OCI-LY7 (cell line): ENCODE results near the gene SPPL3. TPM values are rescaled to one million over a fixed set of nuclear protein-coding genes. Genes with fewer than 3 reads are reported as not detected.

Source experiments
- BruUV-seq: library from RNA; stranded (reverse); fragments of 400-500 nt; replicated peaks from 2 replicates; lab custom pipeline; 2021; lab: Mats Ljungman, UMichigan
- CTCF ChIA-PET: fragments of 300-600 bp; sonication (Branson Sonifier 250); formaldehyde crosslinking; loops from one replicate; lab custom pipeline; 2022; ENCODE audit warnings: antibody characterized with exemption; ENCODE audit not compliant: unreplicated experiment; lab: Charles Lee
- POLR2A ChIA-PET: fragments of 300-600 bp; sonication (Branson Sonifier 250); formaldehyde crosslinking; loops from one replicate; lab custom pipeline; 2022; ENCODE audit warnings: antibody characterized with exemption; lab: Charles Lee
- DNase-seq: peaks from one replicate; pipeline ENCODE4 v3.0.0-alpha.2; 2015; ENCODE audit warnings: low spot score
- H2AFZ ChIP-seq: fragments of 200-600 bp; sonication (generic), shearing (Covaris generic); 2 replicates; pipeline ENCODE4 v1.6.1; 2014; ENCODE audit warnings: mild to moderate bottlenecking, antibody characterized with exemption, low read length, moderate library complexity
- H3K27ac ChIP-seq: fragments of 200-600 bp; sonication (generic); 2 replicates; pipeline ENCODE4 v1.5.1; 2014; ENCODE audit warnings: mixed run types, low read depth, mild to moderate bottlenecking, moderate library complexity, low read length, inconsistent platforms; ENCODE audit not compliant: poor library complexity, severe bottlenecking
- H3K36me3 ChIP-seq: fragments of 200-600 bp; sonication (generic); 2 replicates; pipeline ENCODE4 v1.6.1; 2014; ENCODE audit warnings: mild to moderate bottlenecking, antibody characterized with exemption, low read length, moderate library complexity, mixed read lengths; ENCODE audit not compliant: insufficient read depth
- H3K4me1 ChIP-seq: fragments of 200-600 bp; sonication (generic); 2 replicates; pipeline ENCODE4 v1.5.1; 2014; ENCODE audit warnings: mild to moderate bottlenecking, low read length; ENCODE audit not compliant: insufficient read depth, poor library complexity, severe bottlenecking
- H3K4me2 ChIP-seq: fragments of 200-600 bp; sonication (generic); 2 replicates; pipeline ENCODE4 v1.6.1; 2014; ENCODE audit warnings: mild to moderate bottlenecking, low read length
- H3K4me3 ChIP-seq: fragments of 200-600 bp; sonication (generic); 2 replicates; pipeline ENCODE4 v1.5.1; 2014; ENCODE audit warnings: mild to moderate bottlenecking, low read depth, low read length; ENCODE audit not compliant: poor library complexity, severe bottlenecking
- H3K79me2 ChIP-seq: fragments of 200-600 bp; sonication (generic); 2 replicates; pipeline ENCODE4 v1.6.1; 2016; ENCODE audit warnings: low read depth, mild to moderate bottlenecking, low read length, moderate library complexity, mixed read lengths; ENCODE audit not compliant: insufficient read depth
- H3K9me2 ChIP-seq: fragments of 200-600 bp; sonication (generic); 2 replicates; pipeline ENCODE4 v1.6.1; 2016; ENCODE audit warnings: mild to moderate bottlenecking, low read length, mixed read lengths; ENCODE audit not compliant: insufficient read depth
- H3K9me3 ChIP-seq: fragments of 200-600 bp; sonication (generic); 2 replicates; pipeline ENCODE4 v1.6.1; 2014; ENCODE audit warnings: mild to moderate bottlenecking, mixed run types, low read length, mixed read lengths
- H4K20me1 ChIP-seq: fragments of 200-600 bp; sonication (generic); 2 replicates; pipeline ENCODE4 v1.6.1; 2014; ENCODE audit warnings: mild to moderate bottlenecking, antibody characterized with exemption, low read length, moderate library complexity, mixed read lengths; ENCODE audit not compliant: insufficient read depth
- EZH2phosphoT487 ChIP-seq: fragments of 200-600 bp; sonication (generic); IDR thresholded peaks from 2 replicates; pipeline ENCODE4 v1.6.1; 2018; ENCODE audit warnings: low read depth, borderline replicate concordance, mild to moderate bottlenecking, mixed run types, antibody characterized with exemption, low read length, moderate library complexity, mixed read lengths
- intact Hi-C: fragments of 100-400 bp; cut with micrococcal nuclease; formaldehyde crosslinking; loops from one replicate; pipeline ENCODE4 v1.10.0; 2022; ENCODE audit not compliant: unreplicated experiment
- total RNA-seq, 2 experiments: library from RNA; depleted of rRNA in 1 of 2; stranded (reverse); fragments of >200 nt in 1 of 2; shearing (Covaris generic) in 1 of 2; gene quantifications; 2 replicates each; pipeline ENCODE4 v1.2.3, GENCODE V29; 2014 to 2022
- TF ChIP-seq, protein P1 (sequence below): fragments of 200-600 bp; sonication (generic); conservative IDR thresholded peaks from 2 replicates; pipeline ENCODE4 v1.5.1; 2014; ENCODE audit warnings: mild to moderate bottlenecking, antibody characterized with exemption, low read length, moderate library complexity, mixed read lengths

SPPL3 gene
- total RNA-seq, 2 experiments from 2014 or later: 8.6 to 36.6 TPM

DNA sequence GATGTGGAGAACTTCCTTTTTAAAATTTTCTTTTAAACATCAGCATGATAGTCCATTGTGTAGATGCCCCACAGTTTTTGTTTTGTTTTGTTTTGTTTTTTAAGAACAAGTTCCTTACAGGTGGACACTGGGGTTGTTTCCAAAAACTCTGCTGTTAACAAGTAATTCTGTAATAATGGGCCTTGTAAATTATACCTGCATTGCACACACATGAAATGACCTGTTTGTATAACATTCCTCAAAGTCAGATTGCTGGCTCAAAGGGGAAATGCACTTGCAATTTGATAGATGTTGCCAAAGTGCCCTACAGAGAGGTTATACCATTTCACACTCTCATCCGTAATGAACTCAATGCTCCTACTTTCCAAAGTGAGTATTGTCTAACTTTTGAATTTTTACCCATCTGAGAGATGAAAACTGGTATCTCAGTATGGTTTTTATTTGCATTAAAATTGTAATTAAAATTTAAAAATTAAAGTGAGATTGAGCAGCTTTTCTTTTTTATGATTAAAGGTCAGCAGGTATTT is 89.2 kb downstream of the SPPL3 start:
- no peak overlapping the region for H3K4me3 ChIP-seq
- TF ChIP-seq, protein P1, sequence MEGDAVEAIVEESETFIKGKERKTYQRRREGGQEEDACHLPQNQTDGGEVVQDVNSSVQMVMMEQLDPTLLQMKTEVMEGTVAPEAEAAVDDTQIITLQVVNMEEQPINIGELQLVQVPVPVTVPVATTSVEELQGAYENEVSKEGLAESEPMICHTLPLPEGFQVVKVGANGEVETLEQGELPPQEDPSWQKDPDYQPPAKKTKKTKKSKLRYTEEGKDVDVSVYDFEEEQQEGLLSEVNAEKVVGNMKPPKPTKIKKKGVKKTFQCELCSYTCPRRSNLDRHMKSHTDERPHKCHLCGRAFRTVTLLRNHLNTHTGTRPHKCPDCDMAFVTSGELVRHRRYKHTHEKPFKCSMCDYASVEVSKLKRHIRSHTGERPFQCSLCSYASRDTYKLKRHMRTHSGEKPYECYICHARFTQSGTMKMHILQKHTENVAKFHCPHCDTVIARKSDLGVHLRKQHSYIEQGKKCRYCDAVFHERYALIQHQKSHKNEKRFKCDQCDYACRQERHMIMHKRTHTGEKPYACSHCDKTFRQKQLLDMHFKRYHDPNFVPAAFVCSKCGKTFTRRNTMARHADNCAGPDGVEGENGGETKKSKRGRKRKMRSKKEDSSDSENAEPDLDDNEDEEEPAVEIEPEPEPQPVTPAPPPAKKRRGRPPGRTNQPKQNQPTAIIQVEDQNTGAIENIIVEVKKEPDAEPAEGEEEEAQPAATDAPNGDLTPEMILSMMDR: no peak
- no peak for TF ChIP-seq EZH2phosphoT487
- H4K20me1 ChIP-seq: no peaks in the 10 kb centered on the region
- no peaks in the 10 kb centered on the region for H3K9me3 ChIP-seq
- intact Hi-C loops: no loop called here
- no peaks in the 10 kb centered on the region for H3K9me2 ChIP-seq
- H3K4me2 ChIP-seq: no peak overlapping the region
- no peaks in the 10 kb centered on the region for H3K36me3 ChIP-seq
- H3K27ac ChIP-seq: no peak overlapping the region
- ChIA-PET CTCF (no interaction called here), POLR2A (no interaction called here)
- no peak overlapping the region for H2AFZ ChIP-seq
- DNase-seq: no peak
- no TSS peak for BruUV-seq
- peaks cover 7% of the 10 kb centered on the region; the same call in 1 of the 2 replicates for H3K79me2 ChIP-seq
- H3K4me1 ChIP-seq: peaks cover 4% of the 10 kb centered on the region

DNA sequence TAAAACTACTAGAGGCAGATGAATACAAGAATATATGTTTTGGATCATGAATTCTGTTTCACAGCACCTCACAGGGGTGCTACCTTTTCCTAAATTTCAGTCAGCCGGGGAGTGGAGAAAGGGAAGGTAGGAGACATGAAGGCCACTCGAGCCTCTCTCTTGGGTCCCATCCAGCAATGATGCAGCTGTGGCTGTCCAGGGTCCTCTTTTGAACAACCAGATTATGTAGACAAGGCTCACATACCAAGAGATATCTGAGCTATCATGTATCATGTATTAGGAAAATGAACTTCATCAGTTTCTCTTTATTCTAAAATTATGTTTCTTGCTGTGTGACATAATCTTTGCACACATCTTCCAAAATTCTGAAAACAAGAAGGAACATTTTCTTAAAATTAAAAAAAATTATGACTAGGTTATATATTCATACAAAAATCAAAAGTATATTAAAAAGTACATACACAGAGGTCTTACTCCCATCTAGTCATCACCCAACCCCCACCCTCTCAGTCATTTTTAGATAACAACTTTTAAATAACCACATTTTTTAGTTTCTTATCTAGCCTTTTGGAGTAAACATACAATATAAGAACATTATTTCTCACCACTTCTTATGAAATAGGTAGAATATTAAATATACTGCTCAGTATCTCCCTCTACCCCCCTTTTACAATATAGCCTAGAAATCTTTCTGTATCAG is 89.8 kb downstream of the SPPL3 start:
- peaks cover 7% of the 10 kb centered on the region; the same call in 1 of the 2 replicates for H3K79me2 ChIP-seq
- no peaks in the 10 kb centered on the region for H3K9me2 ChIP-seq
- intact Hi-C loops: no loop called here
- DNase-seq: no peak
- H3K27ac ChIP-seq: no peak overlapping the region
- BruUV-seq: no TSS peak
- peaks cover 3% of the 10 kb centered on the region; the same call in 1 of the 2 replicates for H3K36me3 ChIP-seq
- no peak for TF ChIP-seq EZH2phosphoT487
- TF ChIP-seq, protein P1: no peak
- H2AFZ ChIP-seq: no peak overlapping the region
- no peaks in the 10 kb centered on the region for H3K9me3 ChIP-seq
- H3K4me2 ChIP-seq: no peak overlapping the region
- CTCF ChIA-PET: no interaction called here
- H4K20me1 ChIP-seq: no peaks in the 10 kb centered on the region
- H3K4me3 ChIP-seq: no peak overlapping the region
- H3K4me1 ChIP-seq: peaks cover 4% of the 10 kb centered on the region
- POLR2A ChIA-PET: interaction anchor here (0.8 kb wide), 1 partner anchor 13 kb away, joined by 4 read pairs; no protein-coding TSS in a partner anchor
